Stimulated activated CD8-positive, alpha-beta memory T cell treated with anti-CD3 and anti-CD28 coated beads, Interleukin-4, amount 100 ng/mL, for 24 hours (primary cell): ENCODE results near the gene TMEM254.
"Not testable (repeated sequence)": the region's sequence is repeated elsewhere in the genome, so short reads cannot be mapped to it uniquely, and the experiment has no call there.

Experiments
- DNase-seq: peaks from one replicate; pipeline ENCODE4 v3.0.0-alpha.2; 2020; ENCODE audit warnings: low read depth

TMEM254 gene

DNA sequence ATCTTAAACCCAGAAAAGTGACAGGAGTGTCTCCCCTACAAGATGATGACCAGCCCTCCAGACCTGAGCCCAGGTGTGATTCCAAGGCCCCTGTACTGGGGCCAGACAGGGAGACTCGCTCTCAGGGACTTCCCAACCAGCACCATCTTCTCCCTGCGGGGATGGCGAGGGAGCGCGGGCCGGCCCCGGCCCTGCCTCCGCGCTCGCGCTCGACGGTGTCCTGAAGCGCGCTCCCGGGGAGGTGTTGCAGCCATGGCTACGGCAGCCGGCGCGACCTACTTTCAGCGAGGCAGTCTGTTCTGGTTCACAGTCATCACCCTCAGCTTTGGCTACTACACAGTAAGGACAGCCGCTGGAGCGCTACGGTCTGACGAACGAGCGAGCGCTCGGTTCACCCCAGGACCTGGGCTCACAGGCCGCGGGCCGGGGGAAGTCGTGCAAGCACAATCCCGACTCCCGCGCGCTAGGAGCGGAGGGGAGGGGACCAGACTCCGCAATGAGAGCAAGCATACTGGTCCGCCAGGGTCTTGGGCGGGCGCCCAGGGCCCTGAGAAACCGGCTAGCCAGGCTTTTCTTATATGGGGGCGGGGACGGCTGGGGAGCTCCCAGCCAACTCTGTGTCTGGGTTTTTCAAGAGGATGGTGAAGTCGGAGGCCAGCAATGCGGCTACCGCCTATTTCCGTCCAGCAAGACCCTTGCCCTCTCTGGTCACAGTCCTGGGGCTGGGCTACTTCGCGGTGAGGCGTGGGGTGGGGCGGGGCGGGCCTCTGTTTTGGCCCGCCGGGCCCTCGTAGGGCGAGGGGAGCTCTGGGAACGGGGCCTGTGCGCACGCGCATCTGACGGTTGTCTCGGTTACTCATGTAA is at the start of gene TMEM254:
Gene TMEM254, plus strand, starts transcription at position 218 of the 864 bp plus-strand sequence. Its CDS starts 35 bp downstream, at position 253.
- peak; percentile 88 for DNase-seq

DNA sequence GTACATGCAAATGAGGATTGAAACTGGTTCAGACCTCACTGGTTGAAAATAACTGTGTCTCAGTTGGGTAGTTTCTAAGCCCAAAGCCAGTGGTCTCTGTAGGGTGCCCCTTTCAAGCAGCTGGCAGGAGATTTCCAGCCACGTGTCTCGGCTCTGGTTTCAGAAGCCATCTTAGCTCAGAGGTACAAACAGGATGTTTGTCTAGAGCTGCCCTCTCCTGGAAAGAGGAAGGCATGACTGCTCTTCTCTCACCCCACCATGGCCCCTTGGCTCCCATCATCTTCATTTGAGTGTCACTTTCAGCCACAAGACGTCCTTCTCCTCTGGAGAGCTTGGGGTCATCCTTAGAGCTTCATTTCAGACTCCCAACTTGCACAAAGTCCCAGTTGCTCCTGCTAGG is 49.3 kb upstream of the TMEM254 start:
- DNase-seq: not testable (repeated sequence)

- DNase-seq: not testable (repeated sequence)
Observed at GRCh38 chr10:80029865-80030264, 48.6 kb upstream of the TMEM254 start.

DNA sequence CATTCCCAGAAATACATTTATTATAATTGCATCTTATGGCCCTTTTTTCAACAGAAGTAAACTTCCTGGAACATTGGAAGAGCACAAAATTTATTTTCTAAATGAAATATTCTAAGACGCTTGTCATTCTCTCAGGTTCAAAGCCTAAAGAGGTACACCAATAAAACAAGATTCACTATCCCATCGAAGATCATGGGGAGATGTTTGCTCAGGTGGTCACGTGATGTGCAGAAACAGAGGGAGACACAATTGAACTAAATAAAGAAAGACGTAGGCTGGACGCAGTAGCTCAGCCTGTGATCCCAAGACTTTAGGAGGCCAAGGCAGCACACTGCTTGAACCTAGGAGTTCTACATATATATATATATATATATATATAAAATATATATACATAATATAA is 46.0 kb upstream of the TMEM254 start:
- DNase-seq: no peak

GRCh38 chr10:80034766-80035165 is 43.7 kb upstream of the TMEM254 start:
- not testable (repeated sequence) for DNase-seq

DNA sequence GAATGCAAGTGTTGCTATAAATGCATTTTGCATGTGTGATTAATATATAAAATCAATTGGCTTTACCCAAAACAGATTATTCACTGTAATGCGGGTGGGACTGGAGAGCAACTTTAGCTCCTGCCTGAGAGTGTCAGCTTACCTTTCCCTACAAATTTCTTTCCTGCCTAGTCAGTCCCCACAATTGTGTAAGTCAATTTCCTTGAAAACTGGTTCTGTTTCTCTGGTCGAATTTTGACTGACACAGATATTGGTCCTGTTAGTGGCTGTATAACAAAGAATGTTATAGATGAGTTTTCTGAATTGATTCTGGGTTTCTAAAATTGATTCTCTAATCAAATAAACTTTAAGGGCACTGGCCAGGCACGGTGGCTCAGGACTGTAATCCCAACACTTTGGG is 43.0 kb upstream of the TMEM254 start:
- DNase-seq: not testable (repeated sequence)

DNA sequence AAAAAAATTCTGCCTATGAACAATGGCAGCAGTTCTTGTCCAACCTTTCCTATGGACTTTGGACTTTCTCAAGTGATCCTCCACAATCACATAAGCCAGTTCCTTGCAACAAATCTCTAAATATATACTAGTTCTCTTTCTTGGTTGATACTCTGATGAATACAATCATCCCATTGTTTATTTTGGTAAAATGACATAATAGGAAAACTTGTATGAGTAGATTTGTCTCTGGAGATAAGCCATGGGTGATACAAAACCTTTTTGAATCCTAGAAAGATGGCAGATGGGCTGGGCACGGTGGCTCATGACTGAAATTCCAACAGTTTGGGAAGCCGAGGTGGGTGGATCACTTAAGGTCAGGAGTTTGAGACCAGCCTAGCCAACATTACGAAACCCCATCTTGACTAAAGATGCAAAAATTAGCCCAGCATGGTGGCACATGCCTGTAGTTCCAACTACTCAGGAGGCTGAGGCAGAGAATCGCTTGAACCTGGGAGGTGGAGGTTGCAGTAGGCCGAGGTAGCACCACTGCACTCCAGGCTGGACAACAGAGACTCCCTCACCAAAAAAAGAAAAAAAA is 41.5 kb upstream of the TMEM254 start:
- not testable (repeated sequence) for DNase-seq

DNA sequence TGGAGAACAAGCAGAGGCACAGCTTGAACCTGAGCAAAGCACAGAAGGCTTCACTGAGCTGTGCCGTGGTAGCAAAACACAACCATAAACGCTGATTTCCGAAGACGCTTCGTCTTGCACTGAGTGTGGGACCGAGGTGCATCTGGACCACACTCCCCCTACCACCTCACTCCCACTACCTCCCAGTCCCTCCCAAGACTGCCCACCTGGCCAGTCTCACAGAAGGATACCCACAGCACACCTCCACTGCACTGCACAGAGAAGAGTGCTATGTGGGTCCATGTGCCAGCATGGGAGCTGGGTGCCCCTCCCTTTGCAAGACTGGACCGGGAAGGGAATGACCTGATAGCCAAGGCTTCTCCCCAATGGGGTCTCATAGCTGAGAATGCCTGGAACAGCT is 40.2 kb upstream of the TMEM254 start:
- DNase-seq: not testable (repeated sequence)

GRCh38 chr10:80041162-80041561 is 37.3 kb upstream of the TMEM254 start:
- DNase-seq: no peak

- DNase-seq: not testable (repeated sequence)
Observed at GRCh38 chr10:80044935-80045334, 33.5 kb upstream of the TMEM254 start.

DNA sequence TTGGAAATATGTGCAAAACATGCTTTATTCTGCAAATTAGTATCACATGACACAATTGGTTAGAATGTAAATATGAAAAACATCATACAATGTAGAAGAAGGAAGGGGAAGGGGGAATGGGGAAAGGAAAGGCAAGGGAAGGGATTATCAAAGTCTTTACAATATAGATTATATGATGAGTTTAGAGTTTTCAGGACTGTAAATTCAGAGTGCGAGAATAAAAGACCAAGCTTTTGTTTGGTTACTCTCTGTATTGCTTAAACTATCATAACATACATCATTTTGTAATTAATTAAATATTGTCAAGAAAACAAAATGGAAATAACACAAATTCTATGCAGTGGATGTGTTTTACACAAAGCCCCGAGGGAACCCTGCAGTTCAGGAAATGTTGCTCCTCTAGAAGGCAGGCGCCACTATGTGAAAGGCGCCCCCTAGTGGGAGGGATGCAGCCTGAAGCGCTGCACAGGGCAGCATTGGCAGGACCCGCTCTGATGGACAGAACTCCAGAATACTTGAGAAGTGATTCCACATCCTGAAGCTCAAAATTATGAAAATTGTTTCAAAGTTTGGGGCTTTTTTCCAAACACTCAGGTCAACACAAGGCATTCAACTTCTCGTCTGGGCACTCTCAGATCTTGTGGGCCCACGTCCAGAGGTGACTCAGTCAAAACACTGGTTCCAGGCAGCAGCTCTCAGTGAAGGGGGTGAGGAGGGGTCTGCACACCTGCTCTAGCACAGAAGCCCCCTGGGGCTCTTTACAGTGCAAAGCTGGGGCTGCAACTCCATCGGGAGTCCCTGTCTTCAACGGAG is 31.6 kb upstream of the TMEM254 start:
- DNase-seq: peak; percentile 61

- DNase-seq: no peak
Observed at GRCh38 chr10:80050752-80051151, 27.7 kb upstream of the TMEM254 start.

DNA sequence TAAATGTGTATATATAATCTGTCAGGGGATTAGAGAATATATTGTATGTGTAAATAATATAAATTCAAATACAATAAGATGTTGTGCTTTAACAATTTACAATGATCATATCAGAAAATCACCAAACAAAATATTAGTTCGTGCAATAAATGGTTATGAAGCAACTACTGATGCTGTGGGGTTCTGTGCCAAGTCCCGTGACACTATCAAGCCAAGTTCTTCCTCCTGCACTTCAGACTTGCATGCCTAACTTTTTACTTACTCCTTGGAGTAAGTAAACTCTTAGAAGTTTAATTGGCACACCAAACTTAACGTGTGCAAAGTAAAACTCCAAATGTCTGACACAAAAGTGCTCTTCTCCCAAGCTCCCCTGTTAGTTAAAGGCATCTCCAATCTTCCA is 26.5 kb upstream of the TMEM254 start:
- DNase-seq: no peak

GRCh38 chr10:80055760-80056159 is 22.7 kb upstream of the TMEM254 start:
- no peak for DNase-seq

DNA sequence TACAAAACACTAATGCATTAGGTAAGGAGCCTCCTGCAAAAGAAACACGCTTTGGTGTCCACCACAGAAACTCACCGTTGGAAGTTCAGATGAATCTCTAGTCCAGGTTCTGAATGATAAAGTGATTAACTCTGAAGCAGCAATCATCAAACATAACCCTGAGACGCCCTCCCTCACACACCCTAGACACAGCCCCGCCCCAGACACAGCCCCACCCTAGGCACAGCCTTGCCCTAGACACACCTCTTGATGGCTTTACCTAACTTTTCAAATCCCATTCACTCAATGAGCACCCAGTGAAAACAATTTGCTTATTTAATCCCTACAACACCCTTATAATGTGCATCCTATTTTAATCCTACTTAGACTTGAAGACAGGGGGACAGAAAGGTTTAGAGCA is 21.3 kb upstream of the TMEM254 start:
- DNase-seq: no peak

- DNase-seq: no peak
Observed at GRCh38 chr10:80064120-80064886, 14.2 kb upstream of the TMEM254 start.

GRCh38 chr10:80066809-80067208 is 11.7 kb upstream of the TMEM254 start:
- DNase-seq: no peak

DNA sequence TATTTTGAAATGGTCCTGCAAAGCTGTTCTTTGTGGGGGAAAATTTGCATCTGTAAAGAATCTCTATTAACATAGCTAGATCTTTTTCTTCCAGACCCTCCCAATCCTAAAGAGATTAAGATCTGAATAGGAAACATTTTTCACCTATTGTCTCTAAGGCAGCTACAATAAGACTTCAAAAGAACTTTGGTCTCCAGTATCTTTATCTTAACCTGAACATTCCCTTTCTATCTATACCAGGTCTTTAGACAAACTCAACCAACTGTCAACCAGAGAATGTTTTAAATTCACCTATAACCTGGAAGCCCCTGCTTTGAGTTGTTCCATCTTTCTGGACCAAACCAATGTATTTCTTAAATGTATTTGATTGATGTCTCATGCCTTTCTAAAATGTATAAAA is 10.6 kb upstream of the TMEM254 start:
- DNase-seq: not testable (repeated sequence)

DNA sequence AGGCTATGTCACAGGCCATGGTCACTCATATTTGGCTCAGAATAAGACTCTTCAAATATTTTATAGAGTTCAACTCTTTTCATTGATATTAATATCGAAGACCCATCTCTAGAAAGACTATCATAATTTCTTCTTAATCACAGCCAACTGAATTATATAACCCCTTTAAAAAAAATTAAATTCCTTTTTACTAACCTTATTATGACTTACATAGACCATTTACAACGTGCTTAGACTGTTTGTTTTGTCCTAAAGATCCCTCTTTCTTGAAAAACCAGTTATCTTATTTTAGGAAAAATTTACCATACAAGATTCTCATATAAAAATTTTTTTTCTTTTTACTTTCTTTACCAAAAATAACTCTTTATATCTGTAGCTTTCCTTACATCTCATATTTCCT is 10.2 kb upstream of the TMEM254 start:
- DNase-seq: no peak

DNA sequence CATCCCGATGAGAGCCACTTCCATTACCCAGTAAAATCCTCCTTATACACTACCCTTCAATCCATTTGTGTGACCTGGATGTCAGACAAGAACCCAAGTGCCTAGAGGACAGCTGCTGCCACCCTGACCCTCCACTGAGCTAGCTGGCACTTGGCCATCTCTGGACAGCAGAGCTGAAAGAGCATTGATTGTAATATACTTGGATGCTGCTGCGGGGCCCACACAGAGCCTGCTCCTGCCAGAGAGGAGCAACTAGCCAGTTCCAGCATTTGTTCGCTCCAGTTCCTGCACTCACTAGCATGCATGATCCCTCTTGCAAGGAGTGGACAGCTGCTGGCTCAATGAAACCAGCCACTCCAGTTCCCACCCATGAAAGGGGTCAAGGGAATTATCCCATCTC is 8.4 kb upstream of the TMEM254 start:
- no peak for DNase-seq

DNA sequence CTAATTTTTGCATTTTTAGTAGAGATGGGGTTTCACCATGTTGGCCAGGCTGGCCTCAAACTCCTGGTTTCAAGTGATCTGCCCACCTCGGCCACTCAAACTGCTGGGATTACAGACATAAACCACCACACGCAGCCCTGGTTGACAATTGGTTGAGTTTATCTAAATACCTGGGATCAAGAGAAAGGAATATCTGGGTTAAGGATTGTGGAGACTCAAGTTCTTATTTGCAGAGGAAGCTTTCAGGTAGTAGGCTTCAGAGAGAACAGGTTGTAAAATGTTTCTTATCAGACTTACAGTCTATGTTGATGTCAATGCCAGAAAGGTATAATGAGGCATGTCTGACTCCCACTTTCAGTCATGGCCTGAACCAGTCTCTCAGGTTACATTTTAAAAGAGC is 5.9 kb upstream of the TMEM254 start:
- no peak for DNase-seq

DNA sequence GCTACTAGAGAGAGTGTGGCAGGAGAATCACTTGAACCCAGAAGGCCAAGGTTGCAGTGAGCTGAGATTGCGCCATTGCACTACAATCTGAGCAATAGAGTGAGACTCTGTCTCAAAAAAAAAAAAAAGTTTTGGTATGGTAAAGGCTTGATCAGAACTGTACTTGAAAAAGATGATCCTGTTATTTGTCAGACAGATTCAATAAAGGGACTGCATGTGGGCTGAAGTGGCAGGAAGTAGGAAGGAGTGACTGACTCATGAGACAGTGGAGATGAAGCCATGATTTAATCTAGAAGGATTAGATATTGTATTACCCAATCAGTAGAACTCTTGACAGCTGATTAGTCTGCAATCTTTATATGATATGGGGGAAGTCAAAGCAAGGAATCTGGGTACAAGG is 2.7 kb upstream of the TMEM254 start:
- no peak for DNase-seq
